Measurements from ENCODE around the gene SLC5A11. TPM values are rescaled to one million over a fixed set of nuclear protein-coding genes. Genes with fewer than 3 reads are reported as not detected.

The SLC5A11 gene
- total and polyA plus RNA-seq, 2 donors = 0.09 to 0.14 TPM

DNA sequence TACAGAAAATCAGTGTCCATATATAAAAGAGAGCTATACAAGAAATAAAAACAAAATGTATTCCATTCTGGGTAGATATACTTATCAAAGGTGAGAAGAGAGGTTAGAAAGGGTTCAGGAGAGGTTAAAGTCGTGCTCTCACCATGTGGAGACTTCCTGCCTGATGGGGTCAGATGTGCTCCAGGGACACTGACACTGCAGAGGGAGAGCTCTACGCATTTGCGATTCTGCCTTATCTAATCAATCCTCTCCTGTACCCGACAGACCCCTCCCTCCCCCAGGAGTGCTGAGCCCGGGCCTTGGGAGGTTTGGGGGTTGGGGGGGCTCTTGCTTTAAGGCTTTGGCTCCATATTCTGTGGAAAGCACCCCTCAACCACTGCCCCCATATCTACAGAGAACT, 16.6 kb upstream of the SLC5A11 start:
- 87% methylated on average over 5 of the region's 5 CpGs for WGBS
- no peak overlapping the region for H3K27ac ChIP-seq (ENCODE audit: low read depth in 1 of 2, low read length in 1 of 2)
- H3K4me1 ChIP-seq (ENCODE audit: control insufficient read depth in 2 of 2, insufficient read depth in 2 of 2, low read length in 2 of 2) = no peaks in the 10 kb centered on the region
- H3K27me3 ChIP-seq (ENCODE audit: control insufficient read depth in 2 of 2, insufficient read depth in 1 of 2, low read length in 1 of 2) = no peaks in the 10 kb centered on the region
- no peaks in the 10 kb centered on the region for H3K9me3 ChIP-seq (ENCODE audit: control insufficient read depth in 2 of 2, insufficient read depth in 1 of 2, low read length in 1 of 2)
- H3K36me3 ChIP-seq (ENCODE audit: control insufficient read depth in 2 of 2, insufficient read depth in 2 of 2, low read length in 1 of 2) = peaks cover 20 to 25% of the 10 kb centered on the region in 2 donors
- no peak overlapping the region for H3K4me3 ChIP-seq (ENCODE audit: low read length in 2 of 2)
- no peak for DNase-seq (ENCODE audit: low read depth in 6 of 9, low spot score in 9 of 9)

DNA sequence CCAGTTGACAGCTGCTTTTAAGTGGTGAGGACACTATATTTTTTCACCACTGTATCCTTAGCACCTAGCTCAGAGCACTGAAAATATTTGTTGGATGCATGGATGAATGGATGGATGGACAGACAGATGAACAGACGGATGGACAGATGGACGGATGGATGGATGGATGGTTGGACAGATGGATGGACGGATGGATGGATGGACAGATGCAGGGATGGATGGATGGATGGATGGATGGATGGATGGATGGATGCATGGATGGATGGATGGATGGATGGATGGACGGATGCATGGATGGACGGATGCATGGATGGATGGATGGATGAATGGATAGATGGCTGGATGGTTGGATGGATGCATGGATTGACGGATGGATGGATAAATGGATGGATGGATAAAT, 12.4 kb upstream of the SLC5A11 start:
- 95% methylated on average over 6 of the region's 6 CpGs for WGBS
- H3K4me1 ChIP-seq (ENCODE audit: control insufficient read depth in 2 of 2, insufficient read depth in 2 of 2, low read length in 2 of 2) = no peaks in the 10 kb centered on the region
- H3K9me3 ChIP-seq (ENCODE audit: control insufficient read depth in 2 of 2, insufficient read depth in 1 of 2, low read length in 1 of 2) = no peaks in the 10 kb centered on the region
- no peak overlapping the region for H3K27ac ChIP-seq (ENCODE audit: low read depth in 1 of 2, low read length in 1 of 2)
- no peak overlapping the region for H3K4me3 ChIP-seq (ENCODE audit: low read length in 2 of 2)
- no peaks in the 10 kb centered on the region for H3K27me3 ChIP-seq (ENCODE audit: control insufficient read depth in 2 of 2, insufficient read depth in 1 of 2, low read length in 1 of 2)
- H3K36me3 ChIP-seq (ENCODE audit: control insufficient read depth in 2 of 2, insufficient read depth in 2 of 2, low read length in 1 of 2) = peaks cover 1 to 6% of the 10 kb centered on the region in 2 donors
- no peak for DNase-seq (ENCODE audit: low read depth in 6 of 9, low spot score in 9 of 9)

DNA sequence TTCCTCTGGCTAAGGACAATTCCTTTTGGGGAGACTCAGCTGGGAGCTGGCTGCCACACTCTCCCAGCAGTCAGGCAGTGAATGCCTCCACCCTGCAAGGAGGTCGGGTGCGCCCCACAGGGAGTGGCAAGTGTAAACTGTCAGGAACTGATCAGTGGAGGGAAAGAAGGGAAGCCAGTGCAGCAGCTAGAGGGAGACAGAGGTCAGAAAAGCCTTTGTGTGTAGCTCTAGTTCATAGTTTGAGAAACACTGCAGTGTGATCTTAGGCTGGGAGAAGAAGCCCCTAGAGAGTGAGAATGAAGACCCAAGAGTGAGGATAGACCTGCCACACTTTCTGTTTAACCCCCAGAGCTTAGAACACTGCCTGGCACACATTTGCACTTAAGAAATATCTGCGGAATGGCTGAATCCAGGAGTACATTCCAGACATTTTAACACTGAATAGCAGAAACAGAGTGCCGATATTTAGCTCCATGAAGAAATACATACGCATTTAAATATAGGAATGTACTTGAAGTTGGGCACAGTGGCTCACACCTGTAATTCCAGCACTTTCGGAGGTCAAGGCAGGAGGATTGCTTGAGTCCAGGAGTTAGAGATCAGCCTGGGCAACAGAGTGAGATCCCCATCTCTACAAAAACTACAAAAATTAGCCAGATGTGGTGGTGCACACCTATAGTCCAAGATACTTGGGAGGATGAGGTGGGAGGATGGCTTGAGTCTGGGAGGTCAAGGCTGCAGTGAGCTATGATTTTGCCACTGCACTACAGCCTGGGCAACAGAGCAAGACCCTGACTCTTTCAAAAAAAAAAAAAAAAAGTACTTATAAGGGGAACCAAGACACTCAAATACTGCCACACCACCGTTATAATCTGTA, 11.1 kb upstream of the SLC5A11 start:
- H3K27ac ChIP-seq (ENCODE audit: low read depth in 1 of 2, low read length in 1 of 2) = no peak overlapping the region
- no peaks in the 10 kb centered on the region for H3K4me1 ChIP-seq (ENCODE audit: control insufficient read depth in 2 of 2, insufficient read depth in 2 of 2, low read length in 2 of 2)
- 79% methylated on average over 7 of the region's 7 CpGs for WGBS
- H3K4me3 ChIP-seq (ENCODE audit: low read length in 2 of 2) = no peak overlapping the region
- DNase-seq (ENCODE audit: low read depth in 6 of 9, low spot score in 9 of 9) = no peak
- H3K27me3 ChIP-seq (ENCODE audit: control insufficient read depth in 2 of 2, insufficient read depth in 1 of 2, low read length in 1 of 2) = no peaks in the 10 kb centered on the region
- H3K36me3 ChIP-seq (ENCODE audit: control insufficient read depth in 2 of 2, insufficient read depth in 2 of 2, low read length in 1 of 2) = peaks cover 0 to under 1% of the 10 kb centered on the region in 2 donors
- H3K9me3 ChIP-seq (ENCODE audit: control insufficient read depth in 2 of 2, insufficient read depth in 1 of 2, low read length in 1 of 2) = no peaks in the 10 kb centered on the region

DNA sequence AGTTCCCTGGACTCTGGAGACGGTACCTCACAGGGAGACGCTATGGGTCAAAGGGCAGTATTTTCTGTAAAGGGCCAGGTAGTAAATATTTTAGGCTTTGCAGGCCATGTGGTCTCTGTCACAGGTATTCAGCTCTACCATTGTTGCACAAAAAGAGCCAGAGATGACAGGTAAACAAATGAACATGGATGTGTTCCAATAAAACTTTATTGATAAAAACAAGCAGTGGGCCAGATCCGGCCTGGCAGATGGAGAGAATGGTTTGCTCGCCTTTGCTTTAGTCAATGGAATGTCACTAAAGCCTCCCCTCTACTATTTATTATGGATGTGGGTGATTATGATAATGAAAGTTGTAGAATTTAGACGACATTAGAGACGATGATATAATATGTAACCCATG, 8.9 kb upstream of the SLC5A11 start:
- 97% methylated on average over 6 of the region's 6 CpGs for WGBS
- Histone ChIP-seq H3K9me3 (ENCODE audit: control insufficient read depth in 2 of 2, insufficient read depth in 1 of 2, low read length in 1 of 2) (no peaks in the 10 kb centered on the region), H3K27ac (ENCODE audit: low read depth in 1 of 2, low read length in 1 of 2) (no peak overlapping the region), H3K4me1 (ENCODE audit: control insufficient read depth in 2 of 2, insufficient read depth in 2 of 2, low read length in 2 of 2) (no peaks in the 10 kb centered on the region), H3K27me3 (ENCODE audit: control insufficient read depth in 2 of 2, insufficient read depth in 1 of 2, low read length in 1 of 2) (no peaks in the 10 kb centered on the region), H3K4me3 (ENCODE audit: low read length in 2 of 2) (no peak overlapping the region), H3K36me3 (ENCODE audit: control insufficient read depth in 2 of 2, insufficient read depth in 2 of 2, low read length in 1 of 2) (no peaks in the 10 kb centered on the region)
- no peak for DNase-seq (ENCODE audit: low read depth in 6 of 9, low spot score in 9 of 9)

DNA sequence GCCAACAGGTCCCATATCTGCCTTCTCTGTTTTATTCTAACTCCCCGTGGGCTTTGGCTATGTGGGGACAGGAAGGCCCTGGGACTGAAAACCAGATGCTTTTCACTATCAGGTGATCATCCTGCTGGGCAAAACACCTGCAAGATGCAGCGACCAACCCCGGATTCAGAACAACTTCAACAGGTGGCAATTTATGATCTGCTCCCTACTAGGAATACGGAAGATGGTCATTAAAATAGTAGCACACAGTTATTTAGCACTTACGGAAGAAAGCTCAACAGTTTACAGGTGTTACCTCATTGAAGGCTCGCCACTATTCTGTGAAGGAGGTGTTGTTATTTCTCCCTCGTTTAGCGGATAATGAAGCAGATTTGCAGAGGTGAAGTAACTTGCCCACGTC, 7.8 kb upstream of the SLC5A11 start:
- H3K4me1 ChIP-seq (ENCODE audit: control insufficient read depth in 2 of 2, insufficient read depth in 2 of 2, low read length in 2 of 2) = no peaks in the 10 kb centered on the region
- DNase-seq (ENCODE audit: low read depth in 6 of 9, low spot score in 9 of 9) = no peak
- H3K4me3 ChIP-seq (ENCODE audit: low read length in 2 of 2) = no peak overlapping the region
- H3K9me3 ChIP-seq (ENCODE audit: control insufficient read depth in 2 of 2, insufficient read depth in 1 of 2, low read length in 1 of 2) = no peaks in the 10 kb centered on the region
- WGBS = 91% methylated on average over 9 of the region's 9 CpGs
- H3K27me3 ChIP-seq (ENCODE audit: control insufficient read depth in 2 of 2, insufficient read depth in 1 of 2, low read length in 1 of 2) = no peaks in the 10 kb centered on the region
- no peak overlapping the region for H3K27ac ChIP-seq (ENCODE audit: low read depth in 1 of 2, low read length in 1 of 2)
- no peaks in the 10 kb centered on the region for H3K36me3 ChIP-seq (ENCODE audit: control insufficient read depth in 2 of 2, insufficient read depth in 2 of 2, low read length in 1 of 2)

DNA sequence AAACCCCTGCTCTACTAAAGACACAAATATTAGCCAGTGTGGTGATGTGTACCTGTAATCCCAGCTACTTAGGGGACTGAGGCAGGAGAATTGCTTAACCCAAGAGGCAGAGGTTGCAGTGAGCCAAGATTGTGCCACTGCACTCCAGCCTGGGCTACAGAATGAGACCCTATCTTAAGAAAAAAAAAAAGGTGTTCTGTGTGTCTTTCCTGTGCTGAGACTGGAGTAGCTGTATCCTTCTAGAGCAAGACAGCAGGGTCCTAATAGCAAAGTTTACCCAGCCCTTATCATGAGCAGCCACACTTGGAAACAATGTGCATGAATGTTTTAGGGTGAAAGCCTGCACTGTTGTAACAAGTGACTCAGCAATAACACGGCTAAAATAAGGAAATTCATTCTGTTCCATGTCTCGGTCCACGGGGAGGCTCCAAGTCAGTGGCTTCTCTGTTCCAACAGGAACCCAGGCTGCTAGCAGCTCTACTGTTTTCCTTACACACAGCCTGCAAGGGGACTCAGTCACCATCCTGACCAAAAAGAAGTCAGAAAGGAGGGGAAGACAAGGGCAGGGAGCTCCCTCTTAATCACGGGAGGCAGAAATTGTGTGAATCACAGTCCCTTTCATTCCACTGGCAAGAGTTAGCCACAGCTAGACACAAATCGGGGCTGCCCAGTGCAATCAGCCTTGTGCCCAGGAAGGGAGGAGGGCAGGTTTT, 7.1 kb upstream of the SLC5A11 start:
- Histone ChIP-seq H3K27me3 (ENCODE audit: control insufficient read depth in 2 of 2, insufficient read depth in 1 of 2, low read length in 1 of 2) (no peaks in the 10 kb centered on the region), H3K4me3 (ENCODE audit: low read length in 2 of 2) (no peak overlapping the region), H3K36me3 (ENCODE audit: control insufficient read depth in 2 of 2, insufficient read depth in 2 of 2, low read length in 1 of 2) (no peaks in the 10 kb centered on the region), H3K9me3 (ENCODE audit: control insufficient read depth in 2 of 2, insufficient read depth in 1 of 2, low read length in 1 of 2) (no peaks in the 10 kb centered on the region), H3K27ac (ENCODE audit: low read depth in 1 of 2, low read length in 1 of 2) (no peak overlapping the region), H3K4me1 (ENCODE audit: control insufficient read depth in 2 of 2, insufficient read depth in 2 of 2, low read length in 2 of 2) (no peaks in the 10 kb centered on the region)
- DNase-seq (ENCODE audit: low read depth in 6 of 9, low spot score in 9 of 9) = no peak
- whole genome bisulfite sequencing = 13% methylated on average over 5 of the region's 5 CpGs

DNA sequence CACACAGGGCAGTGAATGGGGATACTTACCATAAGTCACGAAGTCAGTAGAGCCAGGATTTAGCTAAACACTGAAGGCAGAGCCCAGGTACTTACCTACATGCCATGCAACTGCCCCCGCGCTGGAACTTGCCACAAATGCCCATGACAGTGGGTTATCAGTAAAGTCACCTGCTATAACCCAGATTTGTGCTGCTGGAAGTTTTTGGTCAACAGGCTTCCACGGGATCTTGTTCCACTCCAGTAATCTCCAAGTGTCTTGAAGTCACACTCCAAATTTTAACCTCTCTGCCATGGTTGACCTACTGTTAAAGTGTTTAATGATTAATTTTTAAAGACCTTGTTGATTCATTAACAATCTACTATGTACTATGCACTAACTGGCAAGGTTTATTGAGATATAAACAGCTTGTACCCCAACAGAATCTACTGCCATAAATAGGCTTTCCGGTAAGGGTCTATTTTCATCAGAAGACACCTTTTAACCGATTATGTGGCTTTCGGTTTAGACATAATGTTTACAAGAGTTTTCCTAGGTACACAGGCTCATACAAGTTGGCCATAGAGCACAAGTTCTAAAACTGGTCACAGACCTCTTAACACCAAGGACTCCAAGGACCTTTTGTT, 6.3 kb upstream of the SLC5A11 start:
- no peak overlapping the region for H3K4me3 ChIP-seq (ENCODE audit: low read length in 2 of 2)
- WGBS = 94% methylated on average over 7 of the region's 7 CpGs

DNA sequence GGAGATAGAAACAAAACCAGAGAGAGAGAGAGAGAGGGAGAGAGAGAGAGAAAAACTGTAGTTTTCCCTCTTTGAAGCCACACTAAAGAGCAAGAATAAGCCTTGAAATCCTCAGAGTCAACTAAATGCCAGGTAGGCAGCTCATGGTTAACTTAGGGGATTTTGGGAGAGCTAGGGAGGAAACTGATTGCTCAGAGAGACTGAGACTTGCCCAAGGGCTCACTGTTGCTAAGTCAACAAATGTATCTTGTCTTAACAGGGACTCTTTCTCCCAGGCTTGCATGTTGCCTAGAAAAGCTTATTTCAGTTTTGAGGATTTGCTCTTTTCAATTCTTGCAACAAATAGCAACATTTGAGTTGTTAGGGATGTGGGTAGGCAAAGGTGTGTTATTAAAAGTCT, 4.5 kb upstream of the SLC5A11 start:
- H3K4me1 ChIP-seq (ENCODE audit: control insufficient read depth in 2 of 2, insufficient read depth in 2 of 2, low read length in 2 of 2) = no peaks in the 10 kb centered on the region
- no peaks in the 10 kb centered on the region for H3K27me3 ChIP-seq (ENCODE audit: control insufficient read depth in 2 of 2, insufficient read depth in 1 of 2, low read length in 1 of 2)
- no peaks in the 10 kb centered on the region for H3K9me3 ChIP-seq (ENCODE audit: control insufficient read depth in 2 of 2, insufficient read depth in 1 of 2, low read length in 1 of 2)
- H3K4me3 ChIP-seq (ENCODE audit: low read length in 2 of 2) = no peak overlapping the region
- no peak overlapping the region for H3K27ac ChIP-seq (ENCODE audit: low read depth in 1 of 2, low read length in 1 of 2)
- no peak for DNase-seq (ENCODE audit: low read depth in 6 of 9, low spot score in 9 of 9)
- H3K36me3 ChIP-seq (ENCODE audit: control insufficient read depth in 2 of 2, insufficient read depth in 2 of 2, low read length in 1 of 2) = no peaks in the 10 kb centered on the region

More for the DNA sequence above, 6.3 kb upstream of the SLC5A11 start:
- no peaks in the 10 kb centered on the region for H3K9me3 ChIP-seq (ENCODE audit: control insufficient read depth in 2 of 2, insufficient read depth in 1 of 2, low read length in 1 of 2)
- no peak overlapping the region for H3K27ac ChIP-seq (ENCODE audit: low read depth in 1 of 2, low read length in 1 of 2)
- H3K27me3 ChIP-seq (ENCODE audit: control insufficient read depth in 2 of 2, insufficient read depth in 1 of 2, low read length in 1 of 2) = no peaks in the 10 kb centered on the region
- DNase-seq (ENCODE audit: low read depth in 6 of 9, low spot score in 9 of 9) = no peak
- no peaks in the 10 kb centered on the region for H3K4me1 ChIP-seq (ENCODE audit: control insufficient read depth in 2 of 2, insufficient read depth in 2 of 2, low read length in 2 of 2)
- H3K36me3 ChIP-seq (ENCODE audit: control insufficient read depth in 2 of 2, insufficient read depth in 2 of 2, low read length in 1 of 2) = no peaks in the 10 kb centered on the region

Measured in thymus (tissue), 11 donors.